ENCODE data around the gene TBCD. TPM values are rescaled to one million over a fixed set of nuclear protein-coding genes. Genes with fewer than 3 reads are reported as not detected.

The TBCD gene
- total and polyA plus RNA-seq, 9 of the 15 experiments (the other 6 are each of a cell fraction or from before 2014, with no cell fraction given) = 8.9 to 98.5 (median 28.0) TPM

GRCh38 chr17:82837586-82838320, 85.9 kb downstream of the TBCD start (continued):
- TF ChIP-seq TFAP4 (CRISPR knock-in tag; IDR thresholded peaks at IDR 0.05; ENCODE audit: borderline replicate concordance) = no peak
- TF ChIP-seq, protein P1, sequence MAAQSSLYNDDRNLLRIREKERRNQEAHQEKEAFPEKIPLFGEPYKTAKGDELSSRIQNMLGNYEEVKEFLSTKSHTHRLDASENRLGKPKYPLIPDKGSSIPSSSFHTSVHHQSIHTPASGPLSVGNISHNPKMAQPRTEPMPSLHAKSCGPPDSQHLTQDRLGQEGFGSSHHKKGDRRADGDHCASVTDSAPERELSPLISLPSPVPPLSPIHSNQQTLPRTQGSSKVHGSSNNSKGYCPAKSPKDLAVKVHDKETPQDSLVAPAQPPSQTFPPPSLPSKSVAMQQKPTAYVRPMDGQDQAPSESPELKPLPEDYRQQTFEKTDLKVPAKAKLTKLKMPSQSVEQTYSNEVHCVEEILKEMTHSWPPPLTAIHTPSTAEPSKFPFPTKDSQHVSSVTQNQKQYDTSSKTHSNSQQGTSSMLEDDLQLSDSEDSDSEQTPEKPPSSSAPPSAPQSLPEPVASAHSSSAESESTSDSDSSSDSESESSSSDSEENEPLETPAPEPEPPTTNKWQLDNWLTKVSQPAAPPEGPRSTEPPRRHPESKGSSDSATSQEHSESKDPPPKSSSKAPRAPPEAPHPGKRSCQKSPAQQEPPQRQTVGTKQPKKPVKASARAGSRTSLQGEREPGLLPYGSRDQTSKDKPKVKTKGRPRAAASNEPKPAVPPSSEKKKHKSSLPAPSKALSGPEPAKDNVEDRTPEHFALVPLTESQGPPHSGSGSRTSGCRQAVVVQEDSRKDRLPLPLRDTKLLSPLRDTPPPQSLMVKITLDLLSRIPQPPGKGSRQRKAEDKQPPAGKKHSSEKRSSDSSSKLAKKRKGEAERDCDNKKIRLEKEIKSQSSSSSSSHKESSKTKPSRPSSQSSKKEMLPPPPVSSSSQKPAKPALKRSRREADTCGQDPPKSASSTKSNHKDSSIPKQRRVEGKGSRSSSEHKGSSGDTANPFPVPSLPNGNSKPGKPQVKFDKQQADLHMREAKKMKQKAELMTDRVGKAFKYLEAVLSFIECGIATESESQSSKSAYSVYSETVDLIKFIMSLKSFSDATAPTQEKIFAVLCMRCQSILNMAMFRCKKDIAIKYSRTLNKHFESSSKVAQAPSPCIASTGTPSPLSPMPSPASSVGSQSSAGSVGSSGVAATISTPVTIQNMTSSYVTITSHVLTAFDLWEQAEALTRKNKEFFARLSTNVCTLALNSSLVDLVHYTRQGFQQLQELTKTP (IDR thresholded peaks at IDR 0.05; ENCODE audit: low read depth in 1 of 2, partially characterized antibody in 2 of 2) = no peak

GRCh38 chr17:82838386-82839063, 86.7 kb downstream of the TBCD start:
- DNase-seq (ENCODE audit: extremely low read depth in 1 of 4, low spot score in 3 of 4) (no peak), FAIRE-seq (no peak), ATAC-seq (no peak)
- H3K9me3 ChIP-seq (replicated peaks; ENCODE audit: control insufficient read depth, insufficient read depth, low read depth, low read length) = no peaks in the 10 kb centered on the region
- no TSS peak for BruUV-seq (replicated peaks)
- no peak overlapping the region for H3K27ac ChIP-seq (ENCODE audit: extremely low read depth, low read depth, low read length)
- intact Hi-C loops (cut with micrococcal nuclease) (no loop called here), in situ Hi-C loops (cut with MboI) (no loop called here)
- H3K9me1 ChIP-seq (ENCODE audit: control insufficient read depth, insufficient read depth, low read length) = no peaks in the 10 kb centered on the region
- no peak overlapping the region for H3K9ac ChIP-seq (ENCODE audit: insufficient read depth in 1 of 2, low read depth in 2 of 2, low read length in 2 of 2)
- no peak overlapping the region for H2AFZ ChIP-seq (ENCODE audit: low read depth, low read length)
- no peaks in the 10 kb centered on the region for H3K27me3 ChIP-seq (ENCODE audit: control insufficient read depth in 2 of 2, insufficient read depth in 2 of 2, low read length in 2 of 2)
- H3K4me3 ChIP-seq = no peak overlapping the region
- H3K79me2 ChIP-seq (ENCODE audit: control insufficient read depth, insufficient read depth, low read length) = no peaks in the 10 kb centered on the region
- ChIA-PET CTCF (ENCODE audit: low intra/inter-chr PET ratio) (no interaction called here), POLR2A (interaction anchor here (0.7 to 0.8 kb wide), 3 partner anchors 18 to 31 kb away, joined by 3 to 4 read pairs (median 3); no protein-coding TSS in a partner anchor)
- no peaks in the 10 kb centered on the region for H4K20me1 ChIP-seq (replicated peaks; ENCODE audit: control insufficient read depth, insufficient read depth, low read length)
- peaks cover 0 to 9% of the 10 kb centered on the region in 2 experiments; a peak in 1 of 5 replicates for H3K4me1 ChIP-seq (replicated peaks in 1 of 2; ENCODE audit: control insufficient read depth in 2 of 2, insufficient read depth in 2 of 2, low read length in 2 of 2)
- WGBS (ENCODE audit: insufficient coverage, low coverage, missing lambda C conversion rate) = 88% methylated on average over 17 of the region's 17 CpGs
- no peak overlapping the region for H3K4me2 ChIP-seq (ENCODE audit: insufficient read depth, low read length)
- H3K36me3 ChIP-seq (ENCODE audit: control insufficient read depth, insufficient read depth, low read length) = peaks cover 13% of the 10 kb centered on the region
- TF ChIP-seq HOXB6 (CRISPR knock-in tag; IDR thresholded peaks at IDR 0.05; ENCODE audit: borderline replicate concordance) = no peak
- TF ChIP-seq ZNF778 (CRISPR knock-in tag; IDR thresholded peaks at IDR 0.05) = no peak
- no peak for TF ChIP-seq CAMTA2 (CRISPR knock-in tag; conservative IDR thresholded peaks at IDR 0.05)
- no peak for TF ChIP-seq TRIM25 (IDR thresholded peaks at IDR 0.05; ENCODE audit: borderline replicate concordance)
- TF ChIP-seq ZNF75A (CRISPR knock-in tag; IDR thresholded peaks at IDR 0.05) = no peak
- TF ChIP-seq CEBPB (tag; IDR thresholded peaks at IDR 0.05) = peak; percentile 92
- TF ChIP-seq RHOXF2B (CRISPR knock-in tag; conservative IDR thresholded peaks at IDR 0.05) = no peak
- no peak for TF ChIP-seq MTA2 (IDR thresholded peaks at IDR 0.05; ENCODE audit: low read depth)
- no peak for TF ChIP-seq NCOA2 (IDR thresholded peaks at IDR 0.05; ENCODE audit: partially characterized antibody in 2 of 2)
- TF ChIP-seq CEBPG (CRISPR knock-in tag; IDR thresholded peaks at IDR 0.05) = 0 out of 2 replicates have a peak, but pooled peaks have one; percentile 39
- TF ChIP-seq CEBPG (tag; conservative IDR thresholded peaks at IDR 0.05 in 1 of 2, IDR thresholded peaks at IDR 0.05 in 1 of 2) = peak; percentile 63 to 65; a peak in 3 of 4 replicates
